HG02763 (cell line): ENCODE results near the gene ACTG2.
A peak's percentile ranks its signal among the peaks of the same experiment; 100 is the strongest.

Experiments used
- ATAC-seq: cut with Tn5 transposase; IDR thresholded peaks from one replicate; pipeline ENCODE4 v1.9.1; 2021; ENCODE audit warnings: mild to moderate bottlenecking, moderate library complexity; ENCODE audit not compliant: unreplicated experiment

ACTG2 gene

GRCh38 chr2:73911548-73912208, 18.9 kb downstream of the ACTG2 start:
- no peak for ATAC-seq

GRCh38 chr2:73913414-73914054, 20.7 kb downstream of the ACTG2 start:
- ATAC-seq, result no peak

GRCh38 chr2:73914667-73915066, 21.9 kb downstream of the ACTG2 start:
- ATAC-seq, result no peak

- ATAC-seq, result no peak
These were observed 22.7 kb downstream of the ACTG2 start for GRCh38 chr2:73915437-73915993.

- no peak for ATAC-seq
These were observed 23.9 kb downstream of the ACTG2 start for GRCh38 chr2:73916666-73917065.

GRCh38 chr2:73917296-73917695, 24.5 kb downstream of the ACTG2 start:
- ATAC-seq, result no peak

- ATAC-seq, result no peak
These were observed 24.9 kb downstream of the ACTG2 start for GRCh38 chr2:73917696-73918207.

GRCh38 chr2:73918856-73919255, 26.0 kb downstream of the ACTG2 start:
- no peak for ATAC-seq

- no peak for ATAC-seq
These were observed 26.9 kb downstream of the ACTG2 start for GRCh38 chr2:73919596-73920228.

GRCh38 chr2:73920577-73921545, 28.1 kb downstream of the ACTG2 start:
- ATAC-seq, result no peak

- no peak for ATAC-seq
These were observed 28.8 kb downstream of the ACTG2 start for GRCh38 chr2:73921581-73921980.

- no peak for ATAC-seq
These were observed 29.9 kb downstream of the ACTG2 start for GRCh38 chr2:73922681-73923080.

GRCh38 chr2:73925033-73925704, 32.4 kb downstream of the ACTG2 start:
- ATAC-seq, result no peak

- ATAC-seq, result no peak
These were observed 33.2 kb downstream of the ACTG2 start for GRCh38 chr2:73925853-73926492.

- ATAC-seq, result peak; percentile 99
These were observed 33.9 kb downstream of the ACTG2 start, which contains the start of gene DGUOK for GRCh38 chr2:73926493-73927327. TSS of gene DGUOK (plus strand) at chr2:73926880. CDS start at chr2:73926911, 31 bp downstream.

- ATAC-seq, result no peak
These were observed 34.5 kb downstream of the ACTG2 start for GRCh38 chr2:73927344-73927743.

- no peak for ATAC-seq
These were observed 36.1 kb downstream of the ACTG2 start for GRCh38 chr2:73928963-73929347.

- ATAC-seq, result no peak
These were observed 37.6 kb downstream of the ACTG2 start for GRCh38 chr2:73930386-73930785.
